NCI-H460 (cell line): ENCODE results near the gene DNAJB1. TPM values are rescaled to one million over a fixed set of nuclear protein-coding genes. Genes with fewer than 3 reads are reported as not detected.
A peak's percentile ranks its signal among the peaks of the same experiment; 100 is the strongest.
"Not testable (repeated sequence)": the region's sequence is repeated elsewhere in the genome, so short reads cannot be mapped to it uniquely, and the experiment has no call there.

ENCODE experiments used
- DNase-seq: peaks from one replicate; pipeline ENCODE4 v3.0.0-alpha.2; 2016; ENCODE audit warnings: low read depth; ENCODE audit errors: extremely low read depth
- polyA plus RNA-seq: library from polyadenylated mRNA; depleted of rRNA; stranded (reverse); fragments of >200 nt; gene quantifications from 2 replicates; pipeline ENCODE4 v1.2.3, GENCODE V29; 2014; cell fraction: nucleus; rRNA removed
- total RNA-seq: library from RNA; depleted of rRNA; stranded (reverse); fragments of >200 nt; shearing (Covaris generic); gene quantifications from 2 replicates; pipeline ENCODE4 v1.2.3, GENCODE V29; 2014; rRNA removed

DNAJB1 gene
- total RNA-seq = 51.5 and 57.1 TPM in 2 replicates
- 38.3 and 45.6 TPM in 2 replicates for polyA plus RNA-seq

DNA sequence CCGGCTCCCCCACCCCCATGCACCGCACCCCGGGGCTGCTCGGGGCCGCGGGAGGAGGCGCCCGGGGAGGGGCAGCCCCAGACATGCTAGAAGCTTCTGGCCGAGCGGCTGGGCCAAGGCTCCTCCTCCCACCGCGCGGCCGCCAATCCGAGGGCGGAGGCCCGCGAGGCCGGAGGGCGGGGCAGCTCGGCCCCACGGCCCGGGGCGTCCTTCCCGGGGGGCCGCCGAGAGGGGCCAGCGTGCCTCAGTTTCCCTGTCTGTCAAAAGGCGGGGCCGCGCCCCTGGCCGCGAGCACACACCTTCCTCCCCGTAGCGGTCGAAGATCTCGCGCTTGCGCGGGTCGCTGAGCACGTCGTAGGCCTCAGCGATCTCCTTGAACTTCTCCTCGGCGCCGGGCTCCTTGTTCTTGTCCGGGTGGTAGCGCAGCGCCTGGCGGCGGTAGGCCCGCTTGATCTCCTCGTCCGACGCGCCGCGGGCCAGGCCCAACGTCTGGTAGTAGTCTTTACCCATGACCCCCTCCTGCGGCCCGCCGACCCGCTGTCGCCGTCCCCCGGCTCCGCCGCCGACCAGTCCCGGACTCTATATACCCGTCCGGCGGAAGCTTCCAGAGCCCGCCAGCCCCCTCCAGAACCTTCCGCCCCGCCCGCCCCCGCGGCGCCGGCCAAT is at the start of gene DNAJB1:
Gene DNAJB1, minus strand, starts transcription at position 558 of the 666 bp plus-strand sequence. Its CDS starts 48 bp downstream, at position 510.
- DNase-seq = no peak

DNA sequence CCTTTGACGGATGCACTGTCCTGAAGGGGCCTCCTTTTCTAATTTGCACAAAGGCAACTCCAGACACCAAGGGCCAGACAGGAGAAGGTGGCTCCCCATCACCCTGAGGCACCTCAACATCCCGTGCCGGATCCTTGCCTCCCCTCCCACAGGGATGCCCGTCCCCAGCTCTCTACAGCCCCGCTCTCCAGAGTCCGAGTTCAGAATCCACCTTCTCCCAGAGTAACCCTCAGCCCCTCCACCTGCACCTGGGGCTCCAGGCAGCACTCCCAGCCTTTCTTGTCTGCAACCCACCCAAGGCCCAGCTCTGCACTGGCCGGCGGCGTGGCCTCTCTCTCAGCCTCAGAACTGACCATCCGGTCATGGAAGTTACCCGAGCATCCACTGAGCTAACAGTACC is 48.9 kb upstream of the DNAJB1 start:
- no peak for DNase-seq

DNA sequence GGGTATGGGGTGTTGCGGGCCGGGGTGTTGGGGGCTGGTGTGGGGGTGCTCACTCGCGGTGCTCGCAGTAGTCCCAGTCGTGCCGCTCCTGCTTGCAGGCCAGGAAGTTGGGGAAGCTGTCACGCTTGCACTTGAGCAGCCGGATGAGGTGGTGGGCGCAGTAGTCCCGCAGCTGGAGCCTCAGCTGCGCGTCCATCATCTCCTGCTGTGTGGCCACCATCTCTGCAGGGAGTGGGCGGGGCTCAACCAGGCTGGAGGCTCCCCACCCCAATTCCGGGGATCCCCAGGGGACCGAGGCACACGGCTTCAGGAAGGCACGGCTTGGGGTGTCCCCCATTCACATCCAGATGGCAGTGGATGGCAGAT is 48.5 kb upstream of the DNAJB1 start:
- DNase-seq = no peak

DNA sequence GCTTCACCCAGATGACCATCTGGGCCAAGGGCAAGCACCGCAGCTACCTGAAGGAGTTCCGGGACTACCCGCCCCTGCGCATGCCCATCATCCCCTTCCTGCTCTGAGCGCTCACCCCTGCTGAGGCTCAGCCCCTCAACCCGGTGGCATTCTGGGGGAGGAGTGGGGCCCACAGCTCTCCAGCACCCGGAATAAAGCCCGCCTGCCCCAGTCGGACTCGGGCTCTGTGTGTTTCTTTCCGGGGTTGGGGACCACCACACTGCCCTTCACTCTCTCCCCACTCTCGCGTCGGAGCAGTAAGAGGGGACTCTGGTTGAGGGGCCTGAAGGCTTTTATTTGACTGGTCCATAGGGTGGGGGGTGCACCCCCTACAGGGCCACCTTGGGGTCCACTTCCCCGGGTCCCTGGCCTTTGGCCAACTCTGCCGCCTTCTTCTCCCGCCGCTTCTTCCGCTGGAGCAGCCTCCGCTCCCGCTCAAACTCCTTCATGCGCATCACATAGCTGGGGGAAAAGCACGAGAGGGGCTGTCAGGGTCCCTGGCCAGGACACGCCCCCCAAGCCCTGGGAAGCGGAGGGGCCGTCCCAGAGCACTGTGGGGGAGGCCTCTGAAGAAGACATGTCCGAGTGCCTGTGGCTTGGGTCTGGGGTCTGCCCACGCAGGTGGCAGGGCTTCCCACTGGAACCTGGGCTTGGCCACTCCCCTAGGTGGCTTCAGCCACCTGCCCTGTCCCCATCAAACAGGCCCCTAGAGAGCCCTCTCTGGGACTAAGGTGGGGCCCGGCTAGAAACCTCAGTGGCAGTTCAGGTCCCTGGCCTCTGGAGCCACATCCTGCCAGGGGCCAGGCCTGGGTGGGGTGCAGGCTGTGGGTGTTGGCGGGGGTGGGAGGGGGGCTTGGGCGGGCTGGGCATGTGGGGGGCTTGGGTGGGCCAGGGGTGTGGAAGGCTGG is 47.8 kb upstream of the DNAJB1 start:
- no peak for DNase-seq

DNA sequence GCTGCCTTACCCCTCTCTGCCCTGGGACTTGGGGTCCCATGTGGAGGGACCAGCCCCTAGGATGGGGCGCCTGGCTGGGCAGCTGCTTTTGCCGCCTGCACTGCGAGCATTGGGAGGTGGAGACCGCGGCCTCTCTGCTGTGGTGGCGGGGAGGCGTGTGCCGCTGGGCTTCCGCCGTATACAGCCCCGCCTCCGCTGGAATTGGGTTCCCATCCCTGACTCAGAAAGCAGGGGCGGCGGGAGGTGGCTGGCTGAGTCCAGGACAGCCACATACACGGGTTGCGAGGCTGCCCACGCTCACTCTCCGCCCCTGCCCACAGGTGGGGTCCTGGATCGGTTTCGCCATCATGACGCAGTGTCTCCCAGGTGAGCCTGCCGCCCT is 47.1 kb upstream of the DNAJB1 start:
- DNase-seq = no peak

DNA sequence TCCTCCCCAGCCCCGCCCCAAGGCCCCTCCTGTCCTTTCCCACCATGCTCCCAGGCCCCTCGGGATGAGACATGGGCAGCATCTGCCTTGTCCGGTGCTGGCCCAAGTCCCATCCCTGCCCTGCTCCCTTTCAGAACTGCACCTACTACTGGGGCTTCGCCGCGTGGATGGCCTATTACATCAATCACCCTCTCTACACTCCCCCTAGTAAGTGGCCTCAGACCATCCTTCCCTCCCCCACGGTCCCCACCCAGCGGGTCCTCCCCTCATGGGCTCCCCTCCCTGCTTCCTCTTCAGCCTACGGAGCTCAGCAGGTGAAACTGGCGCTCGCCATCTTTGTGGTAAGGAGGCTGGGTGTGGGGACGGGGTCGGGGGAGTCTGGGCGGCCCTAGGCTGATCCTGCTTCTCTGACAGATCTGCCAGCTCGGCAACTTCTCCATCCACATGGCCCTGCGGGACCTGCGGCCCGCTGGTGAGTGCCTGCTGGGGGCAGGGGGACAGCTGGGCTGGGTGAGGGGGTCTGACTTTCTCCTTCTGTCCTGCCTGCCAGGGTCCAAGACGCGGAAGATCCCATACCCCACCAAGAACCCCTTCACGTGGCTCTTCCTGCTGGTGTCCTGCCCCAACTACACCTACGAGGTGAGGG is 46.6 kb upstream of the DNAJB1 start:
- not testable (repeated sequence) for DNase-seq

DNA sequence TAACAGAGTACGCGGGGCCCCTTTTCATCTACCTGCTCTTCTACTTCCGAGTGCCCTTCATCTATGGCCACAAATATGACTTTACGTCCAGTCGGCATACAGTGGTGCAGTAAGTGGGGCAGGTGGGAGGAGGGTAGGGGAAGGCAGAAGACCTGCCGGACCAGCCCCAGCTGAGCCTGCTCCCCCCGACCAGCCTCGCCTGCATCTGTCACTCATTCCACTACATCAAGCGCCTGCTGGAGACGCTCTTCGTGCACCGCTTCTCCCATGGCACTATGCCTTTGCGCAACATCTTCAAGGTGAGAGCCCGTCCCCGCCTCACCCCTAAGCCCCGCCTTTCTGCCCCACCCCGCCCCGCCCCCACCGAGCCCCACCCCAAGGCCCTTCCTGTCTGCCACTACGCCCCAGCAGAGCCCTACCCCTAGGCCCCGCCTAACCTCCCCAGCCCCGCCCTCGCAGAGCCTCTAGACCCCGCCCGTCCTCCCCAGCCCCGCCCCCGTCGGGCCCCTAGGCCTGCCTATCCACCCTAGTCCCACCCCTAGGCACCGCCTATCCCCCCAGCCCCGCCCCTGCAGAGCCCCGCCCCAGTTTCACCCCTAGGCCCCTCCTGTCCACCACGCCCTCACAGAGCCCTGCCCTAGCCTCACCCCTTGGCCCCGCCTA is 45.9 kb upstream of the DNAJB1 start:
- DNase-seq = peak; percentile 66

DNA sequence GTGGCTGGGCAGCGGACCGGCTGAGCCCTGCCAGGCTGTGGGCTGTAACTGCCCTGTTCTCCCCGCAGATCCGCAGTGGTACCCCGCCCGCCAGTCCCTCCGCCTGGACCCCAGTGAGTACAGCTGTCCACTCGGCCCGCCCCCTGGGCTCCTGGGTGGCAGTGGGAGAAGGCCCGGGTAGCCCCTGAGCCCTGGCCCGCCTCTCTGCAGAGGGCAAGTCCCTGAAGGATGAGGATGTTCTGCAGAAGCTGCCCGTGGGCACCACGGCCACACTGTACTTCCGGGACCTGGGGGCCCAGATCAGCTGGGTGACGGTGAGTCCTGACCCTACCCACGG is 45.4 kb upstream of the DNAJB1 start:
- DNase-seq = no peak

DNA sequence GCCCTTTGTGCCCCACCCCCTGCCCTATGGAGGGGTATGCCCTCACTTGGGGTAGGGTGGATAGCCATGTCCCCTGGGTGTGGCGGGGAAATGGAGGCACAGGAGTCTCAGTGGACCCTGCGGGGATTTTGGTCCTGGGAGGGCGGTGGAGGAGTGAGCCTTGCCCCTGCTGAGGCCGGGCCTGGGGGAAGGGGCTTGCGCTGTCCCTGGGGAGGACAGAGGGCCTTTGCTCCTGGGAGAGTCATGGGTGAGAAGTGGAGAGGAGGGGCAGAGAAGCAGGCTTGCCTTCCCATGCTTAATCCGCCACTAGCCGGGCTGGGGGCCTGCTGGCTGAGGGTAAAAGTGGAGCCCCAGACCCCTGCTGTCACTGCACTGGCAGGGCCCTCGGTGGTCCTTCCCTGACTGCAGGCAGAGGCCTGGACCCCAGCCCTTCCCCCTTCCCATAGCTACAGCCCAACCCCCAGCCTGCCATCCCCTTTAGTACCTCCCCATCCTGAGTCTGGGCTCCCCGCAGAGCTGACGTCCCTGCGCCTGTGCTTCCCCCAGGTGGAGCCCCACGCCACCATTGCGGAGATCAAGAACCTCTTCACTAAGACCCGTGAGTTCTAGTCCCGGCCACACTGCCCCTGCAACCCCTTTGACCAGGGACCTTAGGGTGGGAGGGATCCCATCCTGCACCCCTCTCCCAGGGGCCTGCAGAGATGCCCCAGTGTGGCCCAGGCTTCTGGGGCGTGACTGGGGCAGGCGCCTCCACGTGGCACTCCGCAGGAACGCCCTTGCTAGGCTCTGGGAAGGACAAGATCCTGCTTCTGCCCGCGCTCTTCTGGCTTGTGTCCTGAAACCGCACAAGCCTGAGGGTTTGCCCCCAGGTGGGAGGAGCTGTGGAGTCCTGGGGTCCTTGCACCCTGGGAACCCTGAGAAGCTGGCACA is 44.7 kb upstream of the DNAJB1 start:
- DNase-seq = no peak

DNA sequence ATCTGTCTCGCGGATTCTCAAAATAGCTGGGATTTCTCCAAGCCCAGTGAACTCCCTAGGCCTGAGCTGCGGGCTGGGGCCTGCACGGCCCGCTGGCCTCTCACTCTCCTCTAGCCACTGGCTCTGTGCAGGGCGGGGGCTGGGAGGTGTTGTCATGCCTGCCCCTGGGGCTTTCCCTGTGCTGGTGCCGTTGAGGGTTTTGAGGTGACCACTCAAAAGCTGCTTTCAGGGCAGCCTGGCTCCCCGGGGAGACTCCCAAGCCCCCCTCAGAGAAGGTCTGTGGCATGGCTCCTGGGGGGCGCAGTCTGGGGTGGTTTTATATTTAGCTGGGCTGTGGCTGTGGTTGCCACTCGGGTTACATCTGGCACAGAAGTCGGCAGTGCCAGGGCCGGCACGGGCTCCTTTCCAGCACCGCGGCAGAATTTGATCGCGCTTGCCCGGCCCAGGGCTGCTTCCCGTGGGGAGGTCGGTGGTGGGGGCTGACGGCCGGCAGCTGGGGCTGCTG is 43.7 kb upstream of the DNAJB1 start:
- no peak for DNase-seq

DNA sequence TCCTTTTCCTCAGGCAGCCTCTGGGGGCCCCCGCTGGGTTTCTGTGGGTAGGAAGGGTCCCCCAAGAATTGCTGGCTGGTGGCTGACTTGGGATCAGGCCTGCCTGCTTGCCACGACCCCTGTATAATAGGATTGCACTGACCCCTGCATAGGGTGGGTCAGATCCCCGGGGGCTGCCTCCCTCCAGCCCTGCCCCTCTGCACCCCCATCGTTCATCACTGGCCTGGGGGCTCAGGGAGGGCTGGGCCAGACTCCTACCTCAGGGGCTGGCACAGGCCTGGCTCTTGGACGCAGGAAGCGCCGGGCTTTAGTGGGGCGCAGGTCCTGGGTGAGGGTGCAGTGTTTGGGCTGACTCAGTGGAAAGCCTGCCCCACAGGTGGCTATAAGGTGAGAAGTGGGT is 43.1 kb upstream of the DNAJB1 start:
- DNase-seq = no peak

DNA sequence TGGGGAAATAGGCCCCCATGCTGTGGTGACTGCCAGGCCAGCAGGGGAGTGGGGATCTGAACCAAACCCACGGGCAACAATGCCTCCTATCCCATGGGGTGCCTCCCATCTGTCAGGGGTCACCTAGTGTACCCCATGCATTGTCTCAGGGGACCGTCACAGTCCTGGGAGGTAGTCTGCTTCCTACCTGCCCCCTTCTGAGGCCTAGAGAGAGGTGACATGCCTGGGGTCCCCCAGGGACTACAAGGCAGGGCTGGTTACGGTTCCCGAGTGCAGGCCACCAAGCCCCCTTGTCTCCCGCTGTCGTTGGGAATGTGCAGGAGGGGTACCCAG is 42.5 kb upstream of the DNAJB1 start:
- no peak for DNase-seq

DNA sequence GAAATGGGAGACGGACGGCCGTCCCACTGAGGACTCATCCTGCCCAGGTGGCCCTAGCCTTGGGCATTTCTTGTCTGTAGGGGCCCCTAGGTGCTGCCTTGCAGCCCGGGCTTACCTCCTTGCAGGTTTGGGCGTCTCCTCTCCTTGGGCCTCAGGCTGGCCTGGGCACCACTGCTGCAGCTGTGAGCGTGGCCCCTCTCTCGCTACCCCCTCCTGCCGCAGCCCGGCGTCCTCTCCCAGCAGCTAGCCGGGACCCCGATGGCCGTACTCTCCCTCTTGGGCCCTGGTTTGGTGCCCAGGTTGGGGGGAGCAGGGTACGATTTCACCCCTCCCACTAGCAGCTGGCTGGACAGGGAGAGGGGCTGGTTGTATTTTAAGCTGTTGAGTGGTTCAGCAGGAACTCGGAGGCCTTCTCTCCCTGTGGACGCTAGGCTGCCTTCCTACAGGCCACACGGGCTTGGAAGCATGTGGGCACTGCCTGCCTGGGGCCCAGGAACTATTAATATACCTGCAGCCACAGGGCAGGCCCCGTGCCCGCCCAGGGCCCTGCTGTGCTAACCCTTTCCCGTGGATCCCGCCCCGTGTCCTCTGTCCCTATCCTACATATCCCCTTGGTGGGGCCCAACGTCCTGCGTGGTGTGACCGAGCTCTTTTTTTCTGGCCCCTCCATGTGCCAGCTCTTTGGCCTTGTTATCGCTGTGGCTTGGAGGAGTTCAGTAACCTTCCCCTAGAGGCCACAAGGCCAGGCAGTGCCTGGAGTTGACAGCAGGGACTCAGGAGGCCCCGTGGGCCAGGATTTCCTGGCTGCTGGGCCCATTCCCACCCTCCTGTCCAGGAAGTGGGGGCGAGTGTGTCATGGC is 41.9 kb upstream of the DNAJB1 start:
- DNase-seq = no peak

DNA sequence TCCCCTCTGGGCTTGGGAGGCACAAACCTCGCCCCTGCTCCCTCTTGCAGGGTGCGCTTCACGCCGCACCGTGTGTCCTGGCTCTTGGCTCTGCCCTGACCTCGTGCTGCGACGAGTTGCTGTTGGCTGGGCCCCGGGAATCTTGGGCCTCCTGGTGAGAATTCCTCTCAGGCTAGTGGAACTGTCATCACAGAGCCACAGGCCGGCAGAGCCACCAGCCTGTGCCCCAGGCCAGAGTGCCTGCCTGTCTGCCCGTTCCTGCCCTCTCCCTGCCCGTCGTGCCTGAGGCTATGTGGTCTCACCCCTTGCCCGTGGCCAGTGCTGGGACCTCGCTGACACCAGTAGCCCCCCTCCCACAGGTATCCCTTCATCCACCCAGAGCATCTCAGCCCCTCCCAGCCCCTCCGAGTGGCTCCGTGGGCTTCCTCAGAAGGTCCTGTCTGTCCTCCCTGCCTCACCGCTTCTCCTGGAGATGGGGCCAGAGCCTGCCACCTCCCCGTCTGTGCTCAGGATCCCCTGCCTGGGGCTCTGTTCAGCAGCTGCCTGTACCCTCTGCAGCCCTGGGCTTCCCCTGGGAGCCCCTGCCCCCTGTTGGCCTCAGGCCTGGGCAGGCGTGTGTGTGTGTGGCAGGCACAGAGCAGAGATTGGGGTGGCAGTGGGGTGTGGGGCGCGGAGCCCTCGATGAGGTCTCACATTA is 40.3 kb upstream of the DNAJB1 start:
- DNase-seq = no peak

DNA sequence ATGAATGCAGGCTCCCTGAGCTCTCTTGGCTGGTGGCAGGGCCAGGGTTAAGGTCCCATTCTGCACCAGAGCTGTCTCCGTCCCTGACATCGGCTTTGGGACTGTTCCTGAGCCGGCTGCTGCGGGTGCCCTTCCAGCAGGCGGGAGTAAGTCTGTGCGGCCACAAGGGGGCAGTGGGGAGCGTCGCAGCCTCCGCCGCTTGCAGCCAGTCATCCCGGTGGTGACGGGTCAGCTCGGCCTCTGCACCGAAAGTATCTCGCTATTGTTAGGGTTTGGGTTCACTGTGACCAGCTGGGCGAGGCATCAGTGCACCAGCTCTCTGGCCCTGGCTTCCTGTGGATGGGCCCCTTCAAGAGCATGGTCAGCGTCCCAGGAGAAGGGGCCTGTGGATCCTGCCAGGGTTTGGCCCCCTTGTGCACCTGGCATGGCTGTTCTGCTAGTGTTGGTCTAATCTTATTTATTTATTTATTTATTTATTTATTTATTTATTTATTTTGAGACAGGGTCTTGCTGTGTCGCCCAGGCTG is 38.5 kb upstream of the DNAJB1 start:
- peak; percentile 54 for DNase-seq

DNA sequence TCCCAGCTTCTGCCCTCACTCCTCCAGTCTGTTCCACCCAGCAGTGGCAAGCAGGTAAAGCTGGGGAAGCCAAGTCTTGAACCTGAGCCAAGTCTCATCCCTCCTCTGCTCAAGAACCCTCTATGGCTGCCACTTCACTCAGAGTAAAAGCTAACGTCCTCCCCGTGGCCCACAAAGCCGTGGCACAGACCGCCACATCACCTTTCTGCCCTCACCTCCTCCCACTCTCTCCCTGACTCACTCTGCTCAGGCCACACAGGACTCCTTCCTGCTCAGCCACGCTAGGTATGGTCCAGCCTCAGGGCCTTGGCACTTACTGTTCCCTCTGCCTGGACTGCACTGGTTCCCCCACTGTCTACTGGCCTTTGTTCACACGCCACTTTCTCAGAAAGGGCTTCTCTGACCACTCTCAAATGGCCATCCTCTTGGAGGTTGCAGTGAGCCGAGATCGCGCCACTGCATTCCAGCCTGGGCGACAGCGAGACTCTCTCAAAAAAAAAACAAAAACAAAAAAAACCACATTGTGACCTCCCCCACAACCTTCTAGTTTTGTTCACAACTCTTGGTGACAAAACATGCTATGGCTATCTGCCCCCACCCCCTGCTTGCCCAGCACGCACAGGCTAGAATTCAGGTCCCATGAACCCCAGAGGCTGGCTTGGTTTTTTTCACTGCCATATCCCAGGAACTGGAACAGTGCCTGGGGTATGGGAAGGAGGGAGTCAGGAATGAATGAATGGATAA is 37.9 kb upstream of the DNAJB1 start:
- DNase-seq = no peak

DNA sequence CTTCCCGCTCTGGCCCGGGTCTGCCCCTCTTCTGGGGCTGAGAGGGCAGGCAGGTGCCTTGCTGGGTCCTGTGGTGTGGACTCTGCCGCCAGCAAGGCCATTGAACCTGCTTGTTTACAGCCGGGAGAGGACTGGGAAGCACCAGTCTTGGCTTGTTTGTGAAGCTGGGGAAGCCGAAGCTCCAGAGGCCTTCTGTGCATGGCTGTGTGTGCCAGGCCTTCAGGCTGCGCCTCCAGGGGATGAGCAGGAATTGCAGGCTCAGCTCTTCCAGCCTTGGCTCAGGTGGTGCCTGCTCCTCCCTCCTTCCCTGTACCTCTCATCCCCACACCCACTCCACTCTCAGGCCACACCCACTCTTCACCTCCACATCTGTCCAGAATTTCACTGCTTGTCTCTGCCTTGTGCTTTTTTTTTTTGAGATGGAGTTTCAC is 36.2 kb upstream of the DNAJB1 start:
- no peak for DNase-seq

DNA sequence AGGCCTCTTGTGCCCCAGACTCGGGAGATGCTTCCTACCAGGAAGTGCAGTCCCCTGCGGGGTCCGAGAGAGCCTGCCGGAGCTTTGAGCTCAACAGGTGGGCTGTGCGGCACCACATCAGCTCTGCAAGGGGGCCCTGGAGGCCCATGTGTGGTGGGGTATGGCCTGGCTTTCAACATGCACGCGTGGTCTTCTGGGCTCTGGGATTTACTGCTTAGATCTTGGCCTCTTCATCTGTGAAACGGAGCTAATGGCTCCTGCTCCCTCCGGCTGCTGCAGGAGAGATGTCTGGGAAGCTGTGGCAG is 35.7 kb upstream of the DNAJB1 start:
- no peak for DNase-seq
